Upper lobe of left lung (tissue), 4 donors: Measurements from ENCODE around the gene HIVEP3.

Experiments used
- CTCF ChIP-seq, 6 experiments: fragments of 450-650 bp in 4 of 6; fragments of 200-600 bp in 2 of 6; sonication (generic) in 2 of 6; IDR thresholded peaks; one replicate each; pipeline ENCODE4 v1.5.1; 2016 to 2019; ENCODE audit warnings: antibody characterized with exemption in 6 of 6
- EP300 ChIP-seq, 4 donors: sonication (generic); formaldehyde crosslinking; IDR thresholded peaks; one replicate each; pipeline ENCODE4 v1.5.1; 2017; ENCODE audit warnings: antibody characterized with exemption in 4 of 4, control low read depth in 2 of 4
- POLR2A ChIP-seq, 4 donors: fragments of 450-650 bp; IDR thresholded peaks; one replicate each; pipeline ENCODE4 v1.5.1; 2016 to 2017; ENCODE audit warnings: antibody characterized with exemption in 4 of 4, mild to moderate bottlenecking in 2 of 4
- POLR2AphosphoS5 ChIP-seq, 2 donors: sonication (generic); formaldehyde crosslinking; IDR thresholded peaks; one replicate each; pipeline ENCODE4 v1.5.1; 2017; ENCODE audit warnings: antibody characterized with exemption in 2 of 2

- TF ChIP-seq CTCF (IDR thresholded peaks at IDR 0.05) (no peak), POLR2AphosphoS5 (IDR thresholded peaks at IDR 0.05) (no peak), POLR2A (IDR thresholded peaks at IDR 0.05) (no peak), EP300 (IDR thresholded peaks at IDR 0.05) (no peak)
These were observed 247.5 kb downstream of the HIVEP3 start for GRCh38 chr1:41671116-41671755.
